Peyer's patch (tissue), 4 donors: Measurements from ENCODE around the gene TMOD3.

ENCODE experiments used
- POLR2A ChIP-seq, 2 donors: fragments of 450-650 bp; IDR thresholded peaks; one replicate each; pipeline ENCODE4 v1.5.1; 2017; ENCODE audit warnings: antibody characterized with exemption in 2 of 2, mild to moderate bottlenecking in 2 of 2, moderate library complexity in 2 of 2
- TF ChIP-seq, protein P1 (sequence below), 6 experiments: fragments of 450-650 bp in 4 of 6; fragments of 200-600 bp in 2 of 6; sonication (generic) in 1 of 6; IDR thresholded peaks; one replicate each; pipeline ENCODE4 v1.5.1; 2017 to 2019; ENCODE audit warnings: antibody characterized with exemption in 6 of 6, mild to moderate bottlenecking in 3 of 6, moderate library complexity in 1 of 6

DNA sequence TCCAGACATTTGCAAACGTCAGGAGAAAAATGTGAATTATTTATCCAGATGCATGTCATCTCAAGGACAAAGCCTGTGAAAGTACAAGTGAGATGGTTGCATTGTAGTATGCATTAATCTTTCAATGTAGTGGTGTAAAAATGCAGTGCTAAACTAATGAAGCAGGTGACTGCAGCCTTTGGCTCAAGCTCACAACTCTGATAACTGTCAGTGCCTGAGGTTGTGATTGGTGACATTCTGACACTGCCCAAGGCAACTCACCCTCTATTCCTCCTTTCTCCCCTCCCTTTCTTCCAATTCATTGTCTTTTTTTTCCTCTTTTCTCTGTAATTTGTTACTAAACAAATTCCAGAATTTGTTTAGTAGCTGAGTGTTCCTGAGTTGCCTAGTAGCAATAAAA is 20.0 kb upstream of the TMOD3 start:
- TF ChIP-seq, protein P1, sequence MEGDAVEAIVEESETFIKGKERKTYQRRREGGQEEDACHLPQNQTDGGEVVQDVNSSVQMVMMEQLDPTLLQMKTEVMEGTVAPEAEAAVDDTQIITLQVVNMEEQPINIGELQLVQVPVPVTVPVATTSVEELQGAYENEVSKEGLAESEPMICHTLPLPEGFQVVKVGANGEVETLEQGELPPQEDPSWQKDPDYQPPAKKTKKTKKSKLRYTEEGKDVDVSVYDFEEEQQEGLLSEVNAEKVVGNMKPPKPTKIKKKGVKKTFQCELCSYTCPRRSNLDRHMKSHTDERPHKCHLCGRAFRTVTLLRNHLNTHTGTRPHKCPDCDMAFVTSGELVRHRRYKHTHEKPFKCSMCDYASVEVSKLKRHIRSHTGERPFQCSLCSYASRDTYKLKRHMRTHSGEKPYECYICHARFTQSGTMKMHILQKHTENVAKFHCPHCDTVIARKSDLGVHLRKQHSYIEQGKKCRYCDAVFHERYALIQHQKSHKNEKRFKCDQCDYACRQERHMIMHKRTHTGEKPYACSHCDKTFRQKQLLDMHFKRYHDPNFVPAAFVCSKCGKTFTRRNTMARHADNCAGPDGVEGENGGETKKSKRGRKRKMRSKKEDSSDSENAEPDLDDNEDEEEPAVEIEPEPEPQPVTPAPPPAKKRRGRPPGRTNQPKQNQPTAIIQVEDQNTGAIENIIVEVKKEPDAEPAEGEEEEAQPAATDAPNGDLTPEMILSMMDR (IDR thresholded peaks at IDR 0.05): no peak
- TF ChIP-seq POLR2A (IDR thresholded peaks at IDR 0.05): no peak
